ENCODE measurements around the gene MT4. TPM values are rescaled to one million over a fixed set of nuclear protein-coding genes. Genes with fewer than 3 reads are reported as not detected.

The MT4 gene
- total and polyA plus RNA-seq, 2 of the 4 experiments (the other 2 are of a cell fraction): not detected

GRCh38 chr16:56610609-56611111, 45.8 kb downstream of the MT4 start:
- WGBS, 2 experiments (ENCODE audit: extremely low coverage in 2 of 2, insufficient read length in 1 of 2): no CpG with 5 or more reads among the region's 2 CpGs
- Histone ChIP-seq H2BK120ac (ENCODE audit: low read depth, low read length) (peak overlapping the region; percentile 96), H4K20me1 (ENCODE audit: insufficient read depth, low read length) (peaks cover 11% of the 10 kb centered on the region), H2AFZ (replicated peaks; ENCODE audit: low read length, poor library complexity) (peak overlapping the region; percentile 52), H3K27me3 (ENCODE audit: control insufficient read depth, insufficient read depth, low read length) (no peaks in the 10 kb centered on the region), H3K36me3 (ENCODE audit: control insufficient read depth, insufficient read depth, low read length) (no peaks in the 10 kb centered on the region), H3K4me3 (ENCODE audit: insufficient read depth, low read depth, low read length) (peak overlapping the region; percentile 35; the same call in 1 of the 2 replicates), H3K4me2 (ENCODE audit: low read depth, low read length) (peak overlapping the region; percentile 78), H2AK9ac (replicated peaks; ENCODE audit: low read depth, low read length, poor library complexity) (peak overlapping the region; percentile 21), H2BK5ac (ENCODE audit: low read depth, low read length, poor library complexity, severe bottlenecking) (peak overlapping the region; percentile 98), H3K79me1 (ENCODE audit: low read depth in 1 of 2, low read length in 2 of 2) (peaks cover 2 to 51% of the 10 kb centered on the region in 2 experiments; a peak in 3 of 4 replicates), H3K27ac (ENCODE audit: insufficient read depth, low read length) (peak overlapping the region; percentile 70), H4K91ac (ENCODE audit: insufficient read depth, low read depth, low read length) (peak overlapping the region; percentile 90), H4K8ac (ENCODE audit: low read depth in 2 of 2, low read length in 2 of 2) (peak overlapping the region; percentile 37 to 81), H3K4ac (ENCODE audit: low read depth, low read length) (peak overlapping the region; percentile 82), H3K9me3 (ENCODE audit: control insufficient read depth, insufficient read depth, low read length) (no peaks in the 10 kb centered on the region), H3K4me1 (ENCODE audit: control insufficient read depth, insufficient read depth, low read length) (peaks cover 36% of the 10 kb centered on the region), H3K9me1 (ENCODE audit: insufficient read depth, low read length) (peaks cover 20% of the 10 kb centered on the region), H3K9ac (ENCODE audit: low read depth, low read length) (peak overlapping the region; percentile 28), H2BK20ac (ENCODE audit: low read depth, low read length) (peak overlapping the region; percentile 71), H3K56ac (ENCODE audit: extremely low read depth, insufficient read depth, low read length) (peak overlapping the region; percentile 73), H4K5ac (ENCODE audit: low read depth, low read length) (peak overlapping the region; percentile 88), H3K23ac (ENCODE audit: low read depth, low read length) (peak overlapping the region; percentile 89), H3K18ac (ENCODE audit: low read depth, low read length) (peak overlapping the region; percentile 90), H2AK5ac (ENCODE audit: low read depth, low read length) (peak overlapping the region; percentile 73), H3K14ac (replicated peaks; ENCODE audit: low read depth, low read length) (peak overlapping the region; percentile 83), H2BK15ac (ENCODE audit: low read depth, low read length) (peak overlapping the region; percentile 55)
- ATAC-seq (ENCODE audit: low read depth) (no peak), DNase-seq (peak; percentile 71)
- ChIA-PET CTCF (interaction anchor here (1.6 kb wide), 1 partner anchor 10 kb away, joined by 4 read pairs; no protein-coding TSS in a partner anchor), POLR2A (ENCODE audit: unreplicated experiment) (no interaction called here)
- TF ChIP-seq POLR2A (IDR thresholded peaks at IDR 0.05; ENCODE audit: low read depth, low read length): no peak
- TF ChIP-seq CHD1 (IDR thresholded peaks at IDR 0.05; ENCODE audit: low read depth, low read length): no peak
- no peak for TF ChIP-seq MXI1 (IDR thresholded peaks at IDR 0.05; ENCODE audit: borderline replicate concordance, low read depth, low read length)
- no peak for TF ChIP-seq RAD21 (IDR thresholded peaks at IDR 0.05; ENCODE audit: low read length)
- TF ChIP-seq USF2 (IDR thresholded peaks at IDR 0.05; ENCODE audit: low read depth, low read length): no peak
- TF ChIP-seq NFE2L2 (IDR thresholded peaks at IDR 0.05; ENCODE audit: low read depth, low read length): no peak
- no peak for TF ChIP-seq MAFK (IDR thresholded peaks at IDR 0.05; ENCODE audit: low read depth, low read length)
- TF ChIP-seq FOS (IDR thresholded peaks at IDR 0.05; ENCODE audit: low read depth, low read length): no peak
- no peak for TF ChIP-seq RFX5 (IDR thresholded peaks at IDR 0.05; ENCODE audit: low read depth, low read length)
- no peak for TF ChIP-seq CEBPB (IDR thresholded peaks at IDR 0.05; ENCODE audit: low read depth, low read length)
- TF ChIP-seq RCOR1 (IDR thresholded peaks at IDR 0.05; ENCODE audit: insufficient replicate concordance, low read length): no peak
- TF ChIP-seq MAZ (IDR thresholded peaks at IDR 0.05; ENCODE audit: borderline replicate concordance, low read depth, low read length): no peak
- TF ChIP-seq, protein P1, sequence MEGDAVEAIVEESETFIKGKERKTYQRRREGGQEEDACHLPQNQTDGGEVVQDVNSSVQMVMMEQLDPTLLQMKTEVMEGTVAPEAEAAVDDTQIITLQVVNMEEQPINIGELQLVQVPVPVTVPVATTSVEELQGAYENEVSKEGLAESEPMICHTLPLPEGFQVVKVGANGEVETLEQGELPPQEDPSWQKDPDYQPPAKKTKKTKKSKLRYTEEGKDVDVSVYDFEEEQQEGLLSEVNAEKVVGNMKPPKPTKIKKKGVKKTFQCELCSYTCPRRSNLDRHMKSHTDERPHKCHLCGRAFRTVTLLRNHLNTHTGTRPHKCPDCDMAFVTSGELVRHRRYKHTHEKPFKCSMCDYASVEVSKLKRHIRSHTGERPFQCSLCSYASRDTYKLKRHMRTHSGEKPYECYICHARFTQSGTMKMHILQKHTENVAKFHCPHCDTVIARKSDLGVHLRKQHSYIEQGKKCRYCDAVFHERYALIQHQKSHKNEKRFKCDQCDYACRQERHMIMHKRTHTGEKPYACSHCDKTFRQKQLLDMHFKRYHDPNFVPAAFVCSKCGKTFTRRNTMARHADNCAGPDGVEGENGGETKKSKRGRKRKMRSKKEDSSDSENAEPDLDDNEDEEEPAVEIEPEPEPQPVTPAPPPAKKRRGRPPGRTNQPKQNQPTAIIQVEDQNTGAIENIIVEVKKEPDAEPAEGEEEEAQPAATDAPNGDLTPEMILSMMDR (conservative IDR thresholded peaks at IDR 0.05; ENCODE audit: low read depth, low read length): no peak
- no peak for TF ChIP-seq SMC3 (IDR thresholded peaks at IDR 0.05; ENCODE audit: low read depth, low read length)
- in situ Hi-C loops (cut with MboI; ENCODE audit: low sequenced_read_pairs): no loop called here
- BruUV-seq (replicated peaks): no TSS peak
- intact Hi-C loops (cut with micrococcal nuclease): no loop called here
- dilution Hi-C loops (cut with HindIII; ENCODE audit: low sequenced_read_pairs, unreplicated experiment): no loop called here

Measured in IMR-90 (cell line).